ENCODE measurements around the gene STIMATE. TPM values are rescaled to one million over a fixed set of nuclear protein-coding genes. Genes with fewer than 3 reads are reported as not detected.

Gene STIMATE
- total and polyA plus RNA-seq, 2 experiments from 2014 or later: 9.3 to 10.3 TPM

DNA sequence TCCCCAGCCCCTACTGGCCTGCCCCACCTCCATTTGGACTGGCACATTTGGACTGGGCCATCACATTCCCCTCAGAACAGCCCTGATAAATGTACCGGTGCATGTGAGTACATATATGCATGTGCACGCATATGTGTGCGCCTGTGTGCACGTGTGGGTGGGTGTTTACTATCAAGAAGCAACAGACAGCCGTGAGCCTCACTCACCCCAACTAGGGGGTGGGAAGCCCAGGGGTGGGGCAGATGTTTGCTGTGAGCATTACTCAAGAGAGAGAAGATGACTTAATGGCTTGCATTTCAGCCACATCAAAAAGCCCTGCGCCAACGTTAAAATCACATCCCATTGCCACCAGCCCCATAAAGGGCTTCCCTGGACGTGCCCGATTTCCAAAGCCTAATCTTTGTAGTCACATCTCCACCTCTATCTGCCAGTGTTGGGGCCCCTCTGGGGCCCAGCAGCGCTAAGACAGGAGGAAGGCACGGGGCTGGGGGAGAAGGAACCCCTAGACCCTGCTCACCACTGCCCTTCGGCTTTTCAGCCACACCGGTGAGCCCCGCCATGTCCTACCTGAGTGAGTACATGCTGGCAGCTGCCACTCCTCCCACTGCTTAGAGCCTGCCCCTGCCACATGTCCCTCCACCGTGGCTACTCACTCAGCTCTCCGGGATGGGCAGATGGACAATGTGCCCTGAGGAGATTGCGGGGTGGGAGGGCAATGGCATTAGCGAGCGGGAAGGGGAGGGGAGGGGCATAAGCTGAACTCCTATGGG lies 91.9 kb downstream of the STIMATE start:
- Histone ChIP-seq H3K4me1 (ENCODE audit: insufficient read depth) (0 out of 2 replicates have a peak, but pooled peaks cover 4% of the 10 kb centered on the region), H3K9me3 (ENCODE audit: low read depth) (no peaks in the 10 kb centered on the region), H3K4me3 (no peak overlapping the region), H4K20me1 (ENCODE audit: insufficient read depth) (no peaks in the 10 kb centered on the region), H3K9me2 (ENCODE audit: insufficient read depth) (no peaks in the 10 kb centered on the region), H3K27ac (no peak overlapping the region), H3K79me2 (ENCODE audit: insufficient read depth) (no peaks in the 10 kb centered on the region), H3K27me3 (replicated peaks; ENCODE audit: insufficient read depth) (no peaks in the 10 kb centered on the region), H3K4me2 (ENCODE audit: unreplicated experiment) (no peak overlapping the region), H3F3A (ENCODE audit: insufficient read depth) (no peaks in the 10 kb centered on the region), H3K36me3 (ENCODE audit: low read depth) (no peaks in the 10 kb centered on the region), H2AFZ (no peak overlapping the region), H3K9ac (no peak overlapping the region)
- WGBS, 2 experiments (ENCODE audit: low coverage in 1 of 2, low lambda C conversion rate in 2 of 2, missing lambda C conversion rate in 2 of 2): 48 to 58% methylated on average over 17 to 19 of the region's 19 CpGs
- DNase-seq: no peak
- in situ Hi-C loops (cut with MboI): no loop called here
- TF ChIP-seq EZH2phosphoT487 (IDR thresholded peaks at IDR 0.05; ENCODE audit: insufficient read depth, low read depth) (no peak), EZH2 (IDR thresholded peaks at IDR 0.05; ENCODE audit: insufficient read depth, poor library complexity, severe bottlenecking) (no peak)

DNA sequence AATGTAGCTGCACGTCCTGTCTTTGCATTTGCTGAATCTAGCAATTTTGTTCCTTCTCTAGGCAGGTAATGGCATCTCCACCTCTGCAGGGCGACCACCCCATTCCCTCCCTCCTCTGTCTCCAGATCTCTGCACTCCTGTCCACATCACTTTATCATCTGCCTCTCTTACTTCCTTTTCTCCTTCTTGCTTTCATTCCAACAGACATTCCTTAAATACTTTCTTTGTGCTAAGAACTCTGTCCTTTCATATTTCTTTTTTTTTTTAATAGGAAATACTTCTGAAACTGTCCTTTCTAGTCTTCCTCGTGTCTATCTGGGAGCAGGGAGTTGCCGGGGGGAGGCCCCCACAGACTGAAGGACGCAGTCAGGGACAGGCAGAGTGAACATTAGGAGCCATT lies 95.5 kb downstream of the STIMATE start:
- H3K4me1 ChIP-seq (ENCODE audit: insufficient read depth): 0 out of 2 replicates have a peak, but pooled peaks cover 4% of the 10 kb centered on the region
- H3K9me2 ChIP-seq (ENCODE audit: insufficient read depth): no peaks in the 10 kb centered on the region
- H3K27ac ChIP-seq: no peak overlapping the region
- H3K4me3 ChIP-seq: no peak overlapping the region
- no peaks in the 10 kb centered on the region for H3K9me3 ChIP-seq (ENCODE audit: low read depth)
- DNase-seq: no peak
- no peak overlapping the region for H3K4me2 ChIP-seq (ENCODE audit: unreplicated experiment)
- no peaks in the 10 kb centered on the region for H3K36me3 ChIP-seq (ENCODE audit: low read depth)
- in situ Hi-C loops (cut with MboI): no loop called here
- H3K9ac ChIP-seq: no peak overlapping the region
- TF ChIP-seq EZH2 (IDR thresholded peaks at IDR 0.05; ENCODE audit: insufficient read depth, poor library complexity, severe bottlenecking): no peak
- TF ChIP-seq EZH2phosphoT487 (IDR thresholded peaks at IDR 0.05; ENCODE audit: insufficient read depth, low read depth): no peak
- H2AFZ ChIP-seq: no peak overlapping the region
- no peaks in the 10 kb centered on the region for H4K20me1 ChIP-seq (ENCODE audit: insufficient read depth)
- 32 to 40% methylated on average over 5 of the region's 5 CpGs for WGBS, 2 experiments (ENCODE audit: low coverage in 1 of 2, low lambda C conversion rate in 2 of 2, missing lambda C conversion rate in 2 of 2)
- H3K79me2 ChIP-seq (ENCODE audit: insufficient read depth): no peaks in the 10 kb centered on the region
- H3F3A ChIP-seq (ENCODE audit: insufficient read depth): no peaks in the 10 kb centered on the region
- no peaks in the 10 kb centered on the region for H3K27me3 ChIP-seq (replicated peaks; ENCODE audit: insufficient read depth)

DNA sequence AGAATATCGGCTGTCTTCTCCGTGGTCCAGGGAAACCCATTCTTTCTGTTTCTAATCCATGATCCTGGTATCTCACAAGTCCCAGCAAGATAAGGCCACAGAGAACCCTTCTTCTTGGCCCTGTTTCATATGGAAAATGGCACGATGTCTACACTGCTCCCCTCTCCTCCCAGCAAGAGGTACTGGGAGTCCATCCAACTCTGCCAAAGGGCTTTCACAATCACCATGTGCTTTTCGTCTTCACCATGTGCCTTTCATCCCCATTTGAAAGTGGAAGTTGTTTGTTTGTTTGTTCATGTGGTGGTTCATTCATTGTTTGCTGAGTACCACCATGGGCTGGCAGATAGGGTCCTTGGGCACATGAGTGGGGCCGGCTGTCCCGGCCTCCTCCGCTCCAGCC lies 97.3 kb downstream of the STIMATE start:
- H3K27me3 ChIP-seq (replicated peaks; ENCODE audit: insufficient read depth): no peaks in the 10 kb centered on the region
- H3F3A ChIP-seq (ENCODE audit: insufficient read depth): no peaks in the 10 kb centered on the region
- no peak for DNase-seq
- H3K79me2 ChIP-seq (ENCODE audit: insufficient read depth): no peaks in the 10 kb centered on the region
- H3K9me3 ChIP-seq (ENCODE audit: low read depth): no peaks in the 10 kb centered on the region
- no peak overlapping the region for H3K9ac ChIP-seq
- no peak for TF ChIP-seq EZH2 (IDR thresholded peaks at IDR 0.05; ENCODE audit: insufficient read depth, poor library complexity, severe bottlenecking)
- TF ChIP-seq EZH2phosphoT487 (IDR thresholded peaks at IDR 0.05; ENCODE audit: insufficient read depth, low read depth): no peak
- H3K27ac ChIP-seq: no peak overlapping the region
- 0 out of 2 replicates have a peak, but pooled peaks cover 4% of the 10 kb centered on the region for H3K4me1 ChIP-seq (ENCODE audit: insufficient read depth)
- no peaks in the 10 kb centered on the region for H4K20me1 ChIP-seq (ENCODE audit: insufficient read depth)
- no peak overlapping the region for H2AFZ ChIP-seq
- in situ Hi-C loops (cut with MboI): no loop called here
- no peak overlapping the region for H3K4me3 ChIP-seq
- no peaks in the 10 kb centered on the region for H3K36me3 ChIP-seq (ENCODE audit: low read depth)
- H3K4me2 ChIP-seq (ENCODE audit: unreplicated experiment): no peak overlapping the region
- H3K9me2 ChIP-seq (ENCODE audit: insufficient read depth): no peaks in the 10 kb centered on the region
- WGBS, 2 experiments (ENCODE audit: low coverage in 1 of 2, low lambda C conversion rate in 2 of 2, missing lambda C conversion rate in 2 of 2): 57 to 63% methylated on average over 7 of the region's 7 CpGs

DNA sequence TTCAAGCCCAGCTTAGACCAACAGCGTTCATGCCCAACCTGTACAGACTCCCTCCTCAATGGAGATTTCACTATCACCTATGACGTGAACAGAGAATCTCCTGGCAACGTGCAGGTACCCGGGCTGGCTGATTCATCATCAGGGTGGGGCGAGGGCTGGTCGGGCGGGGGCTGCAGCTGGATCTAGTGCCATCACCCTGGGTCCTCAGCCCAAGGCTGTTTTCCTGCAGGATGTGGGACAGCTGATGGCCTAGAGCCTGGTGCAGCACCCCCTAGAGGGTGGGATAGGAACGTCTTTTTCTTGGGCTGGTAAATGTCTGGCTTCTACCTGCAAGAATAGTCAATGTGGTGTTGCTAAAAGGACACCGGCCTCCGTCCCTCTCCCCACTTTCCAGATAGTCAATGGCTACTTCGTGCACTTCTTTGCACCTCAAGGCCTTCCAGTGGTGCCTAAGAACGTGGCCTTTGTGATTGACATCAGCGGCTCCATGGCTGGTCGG lies 98.3 kb downstream of the STIMATE start:
- Histone ChIP-seq H3K4me1 (ENCODE audit: insufficient read depth) (0 out of 2 replicates have a peak, but pooled peaks cover 4% of the 10 kb centered on the region), H3K9me2 (ENCODE audit: insufficient read depth) (no peaks in the 10 kb centered on the region), H3K9ac (no peak overlapping the region), H3K27ac (no peak overlapping the region), H3K4me3 (no peak overlapping the region), H3K27me3 (replicated peaks; ENCODE audit: insufficient read depth) (no peaks in the 10 kb centered on the region), H2AFZ (no peak overlapping the region), H3K9me3 (ENCODE audit: low read depth) (no peaks in the 10 kb centered on the region), H3F3A (ENCODE audit: insufficient read depth) (no peaks in the 10 kb centered on the region), H3K36me3 (ENCODE audit: low read depth) (no peaks in the 10 kb centered on the region), H3K4me2 (ENCODE audit: unreplicated experiment) (no peak overlapping the region), H4K20me1 (ENCODE audit: insufficient read depth) (no peaks in the 10 kb centered on the region), H3K79me2 (ENCODE audit: insufficient read depth) (no peaks in the 10 kb centered on the region)
- TF ChIP-seq EZH2phosphoT487 (IDR thresholded peaks at IDR 0.05; ENCODE audit: insufficient read depth, low read depth): no peak
- TF ChIP-seq EZH2 (IDR thresholded peaks at IDR 0.05; ENCODE audit: insufficient read depth, poor library complexity, severe bottlenecking): no peak
- WGBS, 2 experiments (ENCODE audit: low coverage in 1 of 2, low lambda C conversion rate in 2 of 2, missing lambda C conversion rate in 2 of 2): 48 to 51% methylated on average over 14 of the region's 14 CpGs
- peak; percentile 24 for DNase-seq
- in situ Hi-C loops (cut with MboI): no loop called here
